PC-3 (cell line): ENCODE results near the gene RBMS3. TPM values are rescaled to one million over a fixed set of nuclear protein-coding genes. Genes with fewer than 3 reads are reported as not detected.

Source experiments
- ATAC-seq: fragments of 200-7000 bp; cut with Tn5 transposase; 2 replicates; pipeline ENCODE4 v1.9.1; 2020; ENCODE audit warnings: mild to moderate bottlenecking, moderate library complexity
- BruUV-seq: library from RNA; stranded (reverse); fragments of 400-500 nt; replicated peaks from 2 replicates; lab custom pipeline; 2021; lab: Mats Ljungman, UMichigan
- CTCF ChIA-PET: fragments of 300-600 bp; sonication (Branson Sonifier 250); formaldehyde crosslinking; loops from one replicate; lab custom pipeline; 2022; ENCODE audit warnings: antibody characterized with exemption; lab: Charles Lee
- POLR2A ChIA-PET: fragments of 300-600 bp; sonication (Branson Sonifier 250); formaldehyde crosslinking; loops from one replicate; lab custom pipeline; 2022; ENCODE audit warnings: antibody characterized with exemption; ENCODE audit not compliant: unreplicated experiment; lab: Charles Lee
- DNase-seq: peaks from one replicate; pipeline ENCODE4 v3.0.0-alpha.2; 2015
- H2AFZ ChIP-seq: fragments of 300-600 bp; sonication (generic); 2 replicates; pipeline ENCODE4 v1.6.0; 2016; ENCODE audit warnings: antibody characterized with exemption, low read length
- H3F3A ChIP-seq: fragments of 300-600 bp; sonication (generic); one replicate; pipeline ENCODE4 v1.6.0; 2017; ENCODE audit warnings: antibody characterized with exemption, low read length, control low read depth, mild to moderate bottlenecking; ENCODE audit not compliant: unreplicated experiment
- H3K27ac ChIP-seq: fragments of 300-600 bp; sonication (generic); 2 replicates; pipeline ENCODE4 v1.5.1; 2016; ENCODE audit warnings: mild to moderate bottlenecking, low read length
- H3K27me3 ChIP-seq: fragments of 300-600 bp; sonication (generic); 2 replicates; pipeline ENCODE4 v1.6.1; 2016; ENCODE audit warnings: low read length, mixed read lengths
- H3K36me3 ChIP-seq: fragments of 300-600 bp; sonication (generic); 2 replicates; pipeline ENCODE4 v1.6.1; 2016; ENCODE audit warnings: low read depth, mixed run types, low read length, mixed read lengths
- H3K4me1 ChIP-seq: fragments of 300-600 bp; sonication (generic); 2 replicates; pipeline ENCODE4 v1.5.1; 2016; ENCODE audit warnings: low read length; ENCODE audit not compliant: insufficient read depth
- H3K4me2 ChIP-seq: fragments of 300-600 bp; sonication (generic); 2 replicates; pipeline ENCODE4 v1.6.0; 2016; ENCODE audit warnings: low read length
- H3K4me3 ChIP-seq: fragments of 300-600 bp; sonication (generic); 2 replicates; pipeline ENCODE4 v1.5.1; 2016; ENCODE audit warnings: mild to moderate bottlenecking, low read length, mixed read lengths
- H3K79me2 ChIP-seq: fragments of 300-600 bp; sonication (generic); 2 replicates; pipeline ENCODE4 v1.6.1; 2017; ENCODE audit warnings: low read length, mixed read lengths
- H3K9ac ChIP-seq: fragments of 300-600 bp; sonication (generic); 2 replicates; pipeline ENCODE4 v1.6.0; 2016; ENCODE audit warnings: mild to moderate bottlenecking, low read length
- H3K9me2 ChIP-seq: fragments of 300-600 bp; sonication (generic); replicated peaks from 2 replicates; pipeline ENCODE4 v1.6.1; 2016; ENCODE audit warnings: mixed run types, low read length, mixed read lengths
- H3K9me3 ChIP-seq: fragments of 300-600 bp; sonication (generic); 2 replicates; pipeline ENCODE4 v1.6.1; 2016; ENCODE audit warnings: low read length, mixed read lengths
- H4K20me1 ChIP-seq: fragments of 300-600 bp; sonication (generic); 2 replicates; pipeline ENCODE4 v1.6.1; 2016; ENCODE audit warnings: low read length, mixed read lengths
- CTCF ChIP-seq: fragments of 300-600 bp; sonication (generic); conservative IDR thresholded peaks from 2 replicates; pipeline ENCODE4 v1.5.1; 2017; ENCODE audit warnings: antibody characterized with exemption, low read depth, mild to moderate bottlenecking, low read length
- EZH2 ChIP-seq: fragments of 300-600 bp; sonication (generic); IDR thresholded peaks from one replicate; pipeline ENCODE4 v1.6.1; 2017; ENCODE audit warnings: antibody characterized with exemption, mild to moderate bottlenecking, low read length; ENCODE audit not compliant: unreplicated experiment
- EZH2phosphoT487 ChIP-seq: fragments of 300-600 bp; sonication (generic); IDR thresholded peaks from 2 replicates; pipeline ENCODE4 v1.6.1; 2018; ENCODE audit warnings: mild to moderate bottlenecking, antibody characterized with exemption, low read length, borderline replicate concordance
- intact Hi-C: fragments of 100-400 bp; cut with micrococcal nuclease; formaldehyde crosslinking; loops from 2 replicates; pipeline ENCODE4 v1.9.0; 2023
- total RNA-seq: library from RNA; depleted of rRNA; stranded (reverse); fragments of >200 nt; gene quantifications from 2 replicates; pipeline ENCODE4 v1.2.3, GENCODE V29; 2014

Gene RBMS3
- total RNA-seq, 1 experiment from 2014 or later, result 5.4 TPM

- Histone ChIP-seq H3K9me3 (no peaks in the 10 kb centered on the region), H3K79me2 (no peaks in the 10 kb centered on the region), H3K36me3 (no peaks in the 10 kb centered on the region), H3K4me1 (no peaks in the 10 kb centered on the region), H3K9ac (no peak overlapping the region), H3K4me2 (no peak overlapping the region), H3K27ac (no peak overlapping the region), H3K9me2 (no peaks in the 10 kb centered on the region), H3K27me3 (no peaks in the 10 kb centered on the region), H3F3A (no peaks in the 10 kb centered on the region), H2AFZ (no peak overlapping the region), H3K4me3 (no peak overlapping the region), H4K20me1 (no peaks in the 10 kb centered on the region)
- no peak for DNase-seq
- POLR2A ChIA-PET, result no interaction called here
- peak; percentile 42; the same call in 1 of the 2 replicates for ATAC-seq
- TF ChIP-seq EZH2phosphoT487, result no peak
- no peak for TF ChIP-seq CTCF
- TF ChIP-seq EZH2, result no peak
- no TSS peak for BruUV-seq
- CTCF ChIA-PET, result no interaction called here
- intact Hi-C loops, result no loop called here
These were observed 279.0 kb downstream of the RBMS3 start for GRCh38 chr3:29559741-29560465.

GRCh38 chr3:29561651-29562149 lies 280.8 kb downstream of the RBMS3 start:
- DNase-seq (no peak), ATAC-seq (no peak)
- no TSS peak for BruUV-seq
- intact Hi-C loops, result no loop called here
- Histone ChIP-seq H3K9me2 (no peaks in the 10 kb centered on the region), H3K27me3 (no peaks in the 10 kb centered on the region), H3F3A (no peaks in the 10 kb centered on the region), H3K4me3 (no peak overlapping the region), H3K27ac (no peak overlapping the region), H3K36me3 (no peaks in the 10 kb centered on the region), H3K4me2 (no peak overlapping the region), H3K9me3 (no peaks in the 10 kb centered on the region), H3K79me2 (no peaks in the 10 kb centered on the region), H3K4me1 (no peaks in the 10 kb centered on the region), H2AFZ (no peak overlapping the region), H4K20me1 (no peaks in the 10 kb centered on the region), H3K9ac (no peak overlapping the region)
- ChIA-PET POLR2A (no interaction called here), CTCF (no interaction called here)
- no peak for TF ChIP-seq CTCF
- no peak for TF ChIP-seq EZH2phosphoT487
- TF ChIP-seq EZH2, result no peak

GRCh38 chr3:29565236-29565635 lies 284.4 kb downstream of the RBMS3 start:
- Histone ChIP-seq H3K9me2 (no peaks in the 10 kb centered on the region), H3K4me1 (no peaks in the 10 kb centered on the region), H3F3A (no peaks in the 10 kb centered on the region), H3K27ac (no peak overlapping the region), H4K20me1 (no peaks in the 10 kb centered on the region), H3K4me3 (no peak overlapping the region), H3K9me3 (no peaks in the 10 kb centered on the region), H3K9ac (no peak overlapping the region), H3K36me3 (no peaks in the 10 kb centered on the region), H3K4me2 (no peak overlapping the region), H3K79me2 (no peaks in the 10 kb centered on the region), H3K27me3 (no peaks in the 10 kb centered on the region), H2AFZ (no peak overlapping the region)
- TF ChIP-seq CTCF, result no peak
- no peak for TF ChIP-seq EZH2phosphoT487
- no peak for TF ChIP-seq EZH2
- no peak; the same call in 1 of the 2 replicates for ATAC-seq
- intact Hi-C loops, result no loop called here
- ChIA-PET CTCF (no interaction called here), POLR2A (interaction anchor here (0.6 kb wide), 1 partner anchor 68 kb away, joined by 5 read pairs; no protein-coding TSS in a partner anchor)
- no peak for DNase-seq
- no TSS peak for BruUV-seq
